Inflammatory macrophage treated with lipopolysaccharide for 1 hour (primary cell): ENCODE results near the gene ELAC2.
A peak's percentile ranks its signal among the peaks of the same experiment; 100 is the strongest.

Source experiments
- DNase-seq, 2 donors: peaks; one replicate each; pipeline ENCODE4 v3.0.0-alpha.2; 2020 to 2022

Gene ELAC2

DNA sequence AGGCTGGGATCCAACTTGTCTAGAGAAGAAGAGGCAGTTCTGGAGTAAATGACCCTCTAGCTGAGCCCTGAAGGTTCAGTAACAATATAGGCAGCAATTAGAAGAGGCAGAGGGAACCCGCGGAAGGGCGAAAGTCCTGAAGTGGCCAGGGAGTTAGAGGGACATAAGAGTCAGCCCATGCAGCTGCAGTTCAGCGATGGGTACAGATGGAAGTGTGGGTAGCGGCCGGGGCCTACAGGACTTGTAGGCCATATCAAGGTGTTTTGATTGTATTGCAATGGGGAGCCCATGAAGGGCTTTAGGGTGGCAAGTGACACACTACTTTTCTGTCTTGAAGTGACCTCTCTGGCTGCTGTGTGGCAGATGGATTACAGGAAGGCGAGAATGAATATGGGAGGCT is 3.0 kb downstream of the ELAC2 start:
- no peak for DNase-seq

- no peak for DNase-seq
Observed at GRCh38 chr17:13010959-13011358, 6.9 kb downstream of the ELAC2 start.

- DNase-seq, result no peak
Observed at GRCh38 chr17:13008461-13008860, 9.4 kb downstream of the ELAC2 start.

DNA sequence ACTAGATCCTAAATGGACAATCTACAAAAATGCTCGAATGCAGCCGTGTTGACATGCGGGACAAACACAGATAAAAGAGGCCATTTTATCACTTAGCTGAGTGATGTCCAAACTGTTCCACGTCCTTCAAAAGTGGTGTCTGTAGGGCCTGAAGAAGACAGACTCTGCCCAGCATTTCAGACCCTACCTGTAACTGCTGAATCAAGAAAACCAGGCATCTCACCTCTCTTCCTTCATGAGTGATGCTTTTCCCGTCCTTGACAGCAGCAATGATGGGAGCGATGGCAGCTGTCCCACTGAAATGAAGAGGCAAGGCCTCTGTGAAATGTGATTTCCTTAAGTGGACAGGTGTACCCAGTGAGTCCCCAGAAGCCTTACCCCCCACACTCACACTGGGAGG is 12.3 kb downstream of the ELAC2 start:
- DNase-seq, result no peak

GRCh38 chr17:13004336-13004735 is 13.5 kb downstream of the ELAC2 start:
- DNase-seq, result no peak

DNA sequence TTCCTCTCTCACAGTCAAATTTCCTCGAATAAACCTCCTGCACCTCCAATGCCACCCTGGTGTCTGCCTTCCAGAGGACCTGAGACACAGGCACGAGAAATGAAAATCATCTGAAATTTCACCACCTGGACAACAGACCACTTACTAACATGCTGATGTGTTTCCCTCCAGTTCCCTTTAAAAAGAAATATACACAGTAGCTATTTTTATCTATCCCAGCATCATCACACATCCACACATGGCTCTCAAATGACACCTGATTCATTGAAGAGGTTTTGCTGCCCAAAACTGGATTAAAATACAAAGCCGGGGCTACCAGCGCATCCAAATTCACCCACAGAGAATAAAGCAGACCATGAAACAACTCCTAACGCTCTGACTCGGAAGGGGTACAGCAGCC is 13.9 kb downstream of the ELAC2 start:
- no peak for DNase-seq

- no peak for DNase-seq
Observed at GRCh38 chr17:13003454-13003851, 14.4 kb downstream of the ELAC2 start.

GRCh38 chr17:13002761-13003453 is 14.9 kb downstream of the ELAC2 start:
- peak; percentile 17 to 79 for DNase-seq

GRCh38 chr17:13001991-13002615 is 15.7 kb downstream of the ELAC2 start:
- peak; percentile 15 to 24 for DNase-seq

DNA sequence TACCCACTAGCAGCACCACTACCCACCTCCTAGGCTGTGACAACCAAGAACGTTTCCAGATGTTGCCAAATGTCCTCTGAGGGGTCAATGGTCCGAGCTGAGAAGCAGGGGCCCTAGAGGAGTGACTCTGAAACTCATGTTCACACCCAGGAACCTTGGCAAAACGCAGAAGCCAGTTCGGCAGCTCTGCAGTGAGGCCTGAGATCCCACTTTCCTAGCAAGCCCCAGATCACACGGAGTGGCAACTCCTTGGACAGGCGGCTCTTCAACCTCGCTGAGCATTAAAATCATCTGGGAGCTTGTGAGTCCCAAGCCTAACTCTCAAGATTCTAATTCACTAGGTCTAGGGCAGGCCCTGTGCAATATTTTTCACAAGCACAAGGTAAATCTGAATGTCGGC is 17.3 kb downstream of the ELAC2 start:
- no peak for DNase-seq

- DNase-seq, result no peak
Observed at GRCh38 chr17:12998874-12999273, 19.0 kb downstream of the ELAC2 start.

GRCh38 chr17:12998461-12998860 is 19.4 kb downstream of the ELAC2 start:
- no peak for DNase-seq

- no peak for DNase-seq
Observed at GRCh38 chr17:12996941-12997340, 20.9 kb downstream of the ELAC2 start.

GRCh38 chr17:12996357-12996756 is 21.5 kb downstream of the ELAC2 start:
- DNase-seq, result no peak

DNA sequence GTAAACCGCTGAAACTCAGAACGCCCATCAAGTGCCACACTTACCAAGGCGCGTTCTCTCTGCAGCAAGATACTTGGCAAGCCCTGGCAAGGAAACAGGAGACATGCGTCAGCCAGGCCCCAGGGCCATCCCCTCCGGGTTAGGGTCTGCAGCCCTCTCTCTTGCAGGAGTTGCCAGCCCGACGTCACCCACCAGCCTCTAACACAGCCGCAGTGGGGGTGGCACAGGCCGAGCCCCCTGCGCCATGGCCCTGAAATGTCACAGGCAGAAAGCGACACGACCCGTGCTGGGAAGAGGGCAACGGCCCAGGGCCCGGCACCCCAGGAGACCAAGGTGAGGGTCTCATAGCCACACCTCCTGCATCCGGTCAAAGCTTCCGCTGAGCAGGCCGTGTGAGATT is 21.9 kb downstream of the ELAC2 start:
- no peak for DNase-seq

DNA sequence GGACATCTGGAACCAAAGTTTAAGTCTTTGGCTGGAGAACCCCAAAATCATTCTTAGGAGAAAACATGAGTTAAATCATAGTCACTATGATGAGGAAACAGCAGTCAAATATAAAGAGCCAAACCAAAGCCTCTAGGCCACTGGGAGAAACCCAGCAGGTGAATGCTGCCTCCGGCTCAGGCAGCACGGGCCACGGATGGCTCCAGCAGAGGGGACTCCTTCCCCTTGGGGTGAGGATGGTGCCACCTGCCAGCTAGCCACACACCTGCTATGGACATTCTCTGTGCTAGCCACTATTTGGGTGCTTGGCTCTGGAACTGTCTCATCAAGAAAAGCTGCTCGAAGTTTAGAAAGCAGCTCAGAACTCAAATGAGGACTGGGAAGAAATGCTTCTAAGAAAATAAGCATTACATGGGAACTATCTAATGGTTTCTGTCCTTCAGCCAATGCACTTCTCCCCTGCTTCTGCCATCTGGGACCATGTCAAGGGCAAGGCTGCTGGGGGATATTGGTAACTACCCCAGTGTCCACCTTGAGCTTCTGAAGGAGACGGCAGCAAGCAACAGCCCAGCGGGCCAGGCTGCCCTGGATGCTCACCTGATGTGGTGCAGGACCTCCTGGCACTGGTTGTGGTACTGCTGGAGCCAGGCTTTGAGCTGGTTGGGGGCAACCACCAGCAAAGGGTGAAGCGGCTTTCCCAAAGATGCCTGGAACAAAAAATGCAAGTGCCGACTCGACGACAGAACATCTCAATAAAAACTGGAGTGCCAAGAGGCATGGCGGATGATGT is 22.5 kb downstream of the ELAC2 start:
- no peak for DNase-seq

DNA sequence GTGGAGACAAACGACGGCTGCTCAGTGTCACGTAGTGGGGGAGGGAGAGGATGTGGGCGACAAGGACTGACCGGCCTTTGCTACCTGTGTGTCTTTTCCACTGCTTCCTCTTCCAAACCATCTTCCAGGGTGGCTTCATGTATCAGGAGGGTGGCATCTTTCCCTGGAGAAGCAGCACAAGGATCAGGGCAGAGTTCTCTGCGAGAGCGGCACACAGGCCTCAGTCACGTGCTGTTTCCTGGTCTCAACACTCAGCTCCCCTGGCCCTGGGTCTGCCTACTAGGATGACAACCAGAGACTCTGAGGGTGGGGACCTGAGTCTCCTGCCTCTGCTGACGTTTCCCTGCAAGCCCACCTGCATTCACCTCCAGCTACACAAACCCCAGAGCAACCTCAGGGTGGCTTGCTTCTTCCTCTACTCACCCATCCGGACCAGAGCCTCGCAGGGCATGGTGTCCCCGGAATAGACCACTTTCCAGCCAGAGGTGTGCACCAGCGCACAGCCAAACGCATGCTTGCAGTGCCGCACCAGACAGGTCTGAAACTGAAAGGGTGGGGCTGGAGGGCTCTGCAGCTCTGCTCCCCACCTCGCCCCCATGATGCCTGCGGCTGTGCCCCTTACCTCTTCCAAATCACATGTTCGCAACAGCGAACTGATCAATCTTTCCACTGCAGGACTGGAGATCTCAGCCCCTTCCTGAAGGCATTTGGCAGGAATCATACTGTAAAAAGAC is 23.3 kb downstream of the ELAC2 start:
- no peak for DNase-seq

- DNase-seq, result no peak
Observed at GRCh38 chr17:12993631-12994030, 24.2 kb downstream of the ELAC2 start.

GRCh38 chr17:12992676-12993075 is 25.2 kb downstream of the ELAC2 start:
- DNase-seq, result no peak

DNA sequence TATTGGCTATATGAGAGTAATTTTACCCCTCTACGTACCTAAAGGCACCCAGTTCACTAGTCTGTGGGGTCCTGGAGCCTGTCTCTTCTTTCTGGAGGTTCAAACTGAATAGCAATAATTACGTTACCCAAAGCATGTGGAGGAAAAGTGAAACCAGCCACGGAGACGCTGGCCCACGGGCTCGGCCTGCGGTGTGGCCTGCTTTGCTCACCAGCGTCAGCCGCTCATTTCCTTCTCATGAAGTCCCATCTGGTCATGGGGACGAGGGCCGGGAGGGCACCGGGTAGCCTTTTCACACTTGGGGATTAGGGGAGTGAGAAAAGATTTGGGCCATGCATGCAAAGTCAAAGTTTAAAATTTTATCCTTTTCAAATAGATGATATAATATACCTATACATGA is 26.9 kb downstream of the ELAC2 start:
- no peak for DNase-seq

DNA sequence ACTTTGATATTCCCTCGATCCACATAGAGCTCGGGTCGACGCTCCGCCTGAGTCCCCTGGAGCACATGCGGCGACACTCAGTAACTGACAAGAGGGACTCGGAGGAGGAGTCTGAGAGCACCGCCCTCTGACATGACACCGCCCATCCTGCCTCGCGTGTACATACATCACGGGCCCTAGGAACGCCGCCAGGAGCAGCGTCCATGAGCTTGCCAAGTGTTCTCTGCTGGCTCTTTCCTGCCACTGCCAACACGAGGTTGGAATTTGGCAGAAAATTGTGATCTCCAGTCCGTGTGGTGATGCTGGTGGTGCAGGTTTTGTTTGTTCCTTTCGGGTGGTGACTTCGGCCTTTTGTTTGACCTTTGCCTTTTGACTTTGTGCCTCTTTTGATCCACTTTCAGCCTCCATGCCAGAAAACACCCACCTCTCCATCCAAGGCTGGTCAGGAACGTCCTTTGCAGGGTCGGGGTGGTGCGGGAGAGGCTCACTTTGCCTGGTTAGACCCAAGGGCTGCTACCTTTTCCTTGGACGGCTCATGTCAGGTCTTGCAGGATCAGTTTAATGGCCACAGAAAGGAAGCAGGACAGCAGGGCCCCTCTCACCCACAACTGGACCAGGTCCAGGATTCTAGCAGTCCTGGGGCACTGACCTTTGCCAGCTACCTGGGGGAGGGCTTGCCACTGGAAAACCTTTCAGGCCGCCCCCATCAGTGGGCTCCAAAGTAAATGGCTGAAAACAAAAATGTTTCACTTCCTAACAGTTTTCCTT is 27.6 kb downstream of the ELAC2 start:
- no peak for DNase-seq

- no peak for DNase-seq
Observed at GRCh38 chr17:12987120-12987519, 30.7 kb downstream of the ELAC2 start.
